GM12874 (cell line): ENCODE data around the gene ZNF827.

Experiments
- TF ChIP-seq, protein P1 (sequence below): IDR thresholded peaks from 2 replicates; pipeline ENCODE4 v1.5.1; 2011; ENCODE audit warnings: low read depth, mild to moderate bottlenecking, control low read depth, low read length, moderate library complexity; ENCODE audit not compliant: insufficient read depth

ZNF827 gene

DNA sequence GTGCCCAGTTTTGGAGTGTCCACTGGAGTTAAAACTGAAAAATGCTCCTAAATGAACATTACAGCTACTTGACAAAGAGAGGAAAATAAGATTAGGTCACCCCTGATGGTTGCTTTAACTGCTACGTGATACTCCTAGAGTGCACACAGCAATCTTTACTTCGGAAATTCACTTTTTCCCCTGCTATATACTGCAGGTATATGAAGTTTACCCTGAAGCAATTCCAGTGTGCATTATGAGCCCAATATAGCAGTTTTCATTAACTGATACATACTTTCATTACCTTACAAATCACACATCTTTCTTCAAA lies 773 bp upstream of the ZNF827 start:
- TF ChIP-seq, protein P1, sequence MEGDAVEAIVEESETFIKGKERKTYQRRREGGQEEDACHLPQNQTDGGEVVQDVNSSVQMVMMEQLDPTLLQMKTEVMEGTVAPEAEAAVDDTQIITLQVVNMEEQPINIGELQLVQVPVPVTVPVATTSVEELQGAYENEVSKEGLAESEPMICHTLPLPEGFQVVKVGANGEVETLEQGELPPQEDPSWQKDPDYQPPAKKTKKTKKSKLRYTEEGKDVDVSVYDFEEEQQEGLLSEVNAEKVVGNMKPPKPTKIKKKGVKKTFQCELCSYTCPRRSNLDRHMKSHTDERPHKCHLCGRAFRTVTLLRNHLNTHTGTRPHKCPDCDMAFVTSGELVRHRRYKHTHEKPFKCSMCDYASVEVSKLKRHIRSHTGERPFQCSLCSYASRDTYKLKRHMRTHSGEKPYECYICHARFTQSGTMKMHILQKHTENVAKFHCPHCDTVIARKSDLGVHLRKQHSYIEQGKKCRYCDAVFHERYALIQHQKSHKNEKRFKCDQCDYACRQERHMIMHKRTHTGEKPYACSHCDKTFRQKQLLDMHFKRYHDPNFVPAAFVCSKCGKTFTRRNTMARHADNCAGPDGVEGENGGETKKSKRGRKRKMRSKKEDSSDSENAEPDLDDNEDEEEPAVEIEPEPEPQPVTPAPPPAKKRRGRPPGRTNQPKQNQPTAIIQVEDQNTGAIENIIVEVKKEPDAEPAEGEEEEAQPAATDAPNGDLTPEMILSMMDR = no peak

DNA sequence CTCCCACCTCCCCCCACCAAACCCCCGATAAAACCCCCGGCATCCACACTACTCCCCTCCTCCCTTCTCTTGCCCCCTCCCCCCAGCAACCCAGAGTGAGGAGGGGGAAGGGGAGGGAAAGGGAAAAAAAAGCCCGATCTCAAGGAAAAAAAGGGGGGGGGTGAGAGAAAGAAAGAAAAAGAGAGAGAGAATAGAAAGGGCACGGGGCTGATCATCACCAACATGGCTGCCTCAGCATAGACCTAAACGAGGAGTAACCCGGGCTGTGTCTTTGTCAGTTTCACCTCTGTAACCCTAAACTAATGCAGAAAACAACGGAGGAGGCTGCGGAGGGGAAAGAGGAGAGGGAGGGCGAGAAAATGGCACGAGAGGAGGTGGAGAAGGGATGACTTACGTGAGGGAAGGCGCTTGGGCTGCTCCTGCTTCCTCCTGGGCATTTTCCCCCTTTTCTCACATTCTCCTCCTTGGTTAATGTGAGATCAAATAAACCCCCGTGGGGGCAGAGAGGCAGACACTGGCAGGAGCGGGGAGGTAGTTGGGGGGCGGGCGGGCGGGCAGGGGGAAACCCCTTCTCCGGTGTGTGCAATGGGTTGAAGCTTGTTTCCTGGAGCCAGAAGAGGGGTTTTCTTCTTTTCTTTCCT lies 532 bp downstream of the ZNF827 start:
- TF ChIP-seq, protein P1 = no peak

- TF ChIP-seq, protein P1 = no peak
Observed at GRCh38 chr4:145936997-145937901, 1.4 kb downstream of the ZNF827 start.

DNA sequence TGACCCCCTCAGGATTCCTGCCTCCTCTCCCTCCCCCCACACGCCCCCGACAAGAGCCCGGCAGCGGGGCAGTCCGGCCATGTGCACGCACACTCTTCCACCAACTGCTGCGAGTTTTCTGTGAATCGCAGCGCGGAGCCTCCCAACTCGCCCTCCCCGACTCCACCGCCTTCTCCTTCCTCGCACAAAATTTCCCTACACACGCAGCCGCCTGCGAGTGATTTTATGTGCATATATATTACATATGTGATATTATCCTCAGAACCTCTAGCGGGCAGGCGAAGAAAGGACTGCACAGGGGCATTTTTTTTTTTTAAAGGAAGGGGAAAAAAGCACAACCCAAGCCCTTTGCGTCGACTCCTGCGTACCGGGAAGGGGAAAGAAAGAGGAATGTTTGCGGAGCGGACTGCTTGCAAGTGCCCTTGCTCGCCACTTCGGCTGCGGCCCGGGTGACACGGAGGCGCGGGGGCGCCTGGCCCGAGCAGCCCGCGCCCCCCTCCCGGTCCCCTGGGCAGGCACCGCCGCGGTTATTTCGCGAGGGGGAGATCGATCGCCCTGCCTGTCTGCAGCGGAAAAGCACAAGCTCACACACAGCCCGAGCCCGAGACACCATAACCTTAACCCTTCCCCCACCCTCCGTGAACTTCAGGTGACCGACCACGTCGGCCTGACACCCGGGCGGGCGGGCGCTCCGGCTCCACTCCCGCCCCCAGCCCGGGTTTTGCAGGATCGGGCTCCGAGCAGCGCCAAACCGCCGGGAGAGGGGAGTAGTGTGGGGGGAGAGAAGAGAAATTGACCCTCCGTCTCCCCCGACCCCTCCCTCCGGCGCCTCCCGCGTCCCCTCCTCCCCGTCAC lies 2.3 kb downstream of the ZNF827 start:
- TF ChIP-seq, protein P1 = peak; percentile 7; the same call in 1 of the 2 replicates

GRCh38 chr4:145935253-145936141 lies 3.1 kb downstream of the ZNF827 start:
- TF ChIP-seq, protein P1 = no peak

DNA sequence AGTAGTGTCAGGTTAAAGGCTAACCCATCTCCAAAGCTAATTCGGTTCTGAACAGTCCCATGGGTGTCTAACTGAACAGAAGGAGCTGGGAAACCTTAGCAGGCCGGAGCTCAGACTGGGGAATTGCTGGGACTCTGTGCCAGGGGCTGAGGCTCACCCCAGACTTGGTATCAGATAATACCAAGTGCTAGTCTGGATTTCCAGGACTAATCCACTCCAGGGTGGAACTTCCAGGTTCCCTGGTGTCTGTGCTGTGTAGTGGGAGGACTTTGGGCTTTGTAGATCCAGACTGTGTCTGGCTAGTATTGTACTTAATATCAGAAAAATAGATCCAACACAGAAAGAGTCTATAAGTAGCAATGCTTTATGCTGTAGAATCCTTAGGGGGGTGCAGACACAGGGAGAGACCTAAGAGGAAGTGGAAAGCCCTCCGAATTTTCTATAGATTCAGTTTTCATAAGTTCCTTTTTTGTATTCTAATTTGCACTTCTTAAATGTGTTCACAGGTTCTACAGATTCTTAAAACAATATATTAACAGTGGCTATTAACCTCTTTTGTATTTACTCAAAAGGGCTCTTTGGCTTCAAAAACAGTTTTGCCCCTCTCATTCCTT lies 4.1 kb downstream of the ZNF827 start:
- TF ChIP-seq, protein P1 = no peak
